ENCODE results near the gene FFAR4.

Gene FFAR4

GRCh38 chr10:93589648-93590562 lies 23.4 kb downstream of the FFAR4 start:
- ChIA-PET POLR2A (no interaction called here), CTCF (interaction anchor here (0.6 to 0.7 kb wide), 2 partner anchors 14 to 226 kb away, joined by 4 read pairs; no protein-coding TSS in a partner anchor)
- DNase-seq (ENCODE audit: extremely low spot score), result no peak
- TF ChIP-seq NFRKB (IDR thresholded peaks at IDR 0.05) (no peak), FOXK2 (IDR thresholded peaks at IDR 0.05) (no peak), BHLHE40 (IDR thresholded peaks at IDR 0.05; ENCODE audit: borderline replicate concordance) (no peak), FOXA1 (IDR thresholded peaks at IDR 0.05) (no peak), ELF4 (IDR thresholded peaks at IDR 0.05) (no peak), ARNT (IDR thresholded peaks at IDR 0.05) (no peak), SUZ12 (IDR thresholded peaks at IDR 0.05) (no peak), PKNOX1 (IDR thresholded peaks at IDR 0.05) (no peak), ZNF384 (IDR thresholded peaks at IDR 0.05) (no peak), SP1 (IDR thresholded peaks at IDR 0.05) (no peak), TARDBP (IDR thresholded peaks at IDR 0.05) (no peak), CTBP1 (IDR thresholded peaks at IDR 0.05; ENCODE audit: borderline replicate concordance) (no peak), LEF1 (IDR thresholded peaks at IDR 0.05; ENCODE audit: borderline replicate concordance) (no peak), HDGF (IDR thresholded peaks at IDR 0.05; ENCODE audit: borderline replicate concordance) (no peak), FOXM1 (IDR thresholded peaks at IDR 0.05; ENCODE audit: borderline replicate concordance) (no peak), L3MBTL2 (conservative IDR thresholded peaks at IDR 0.05) (no peak)

GRCh38 chr10:93590638-93591037 lies 24.2 kb downstream of the FFAR4 start:
- CTCF ChIA-PET, result no interaction called here
- no peak for TF ChIP-seq CTBP1 (IDR thresholded peaks at IDR 0.05; ENCODE audit: borderline replicate concordance)
- TF ChIP-seq PKNOX1 (IDR thresholded peaks at IDR 0.05), result no peak
- no peak for TF ChIP-seq SP1 (IDR thresholded peaks at IDR 0.05)
- TF ChIP-seq L3MBTL2 (conservative IDR thresholded peaks at IDR 0.05), result no peak
- no peak for TF ChIP-seq ZNF384 (IDR thresholded peaks at IDR 0.05)
- no peak for TF ChIP-seq NFRKB (IDR thresholded peaks at IDR 0.05)
- no peak for TF ChIP-seq HDGF (IDR thresholded peaks at IDR 0.05; ENCODE audit: borderline replicate concordance)
- TF ChIP-seq FOXA1 (IDR thresholded peaks at IDR 0.05), result no peak
- TF ChIP-seq ELF4 (IDR thresholded peaks at IDR 0.05), result no peak
- POLR2A ChIA-PET, result no interaction called here
- no peak for DNase-seq (ENCODE audit: extremely low spot score)

GRCh38 chr10:93591065-93591808 lies 24.8 kb downstream of the FFAR4 start:
- no peak for DNase-seq (ENCODE audit: extremely low spot score)
- TF ChIP-seq ELF4 (IDR thresholded peaks at IDR 0.05) (no peak), NFRKB (IDR thresholded peaks at IDR 0.05) (no peak), BHLHE40 (IDR thresholded peaks at IDR 0.05; ENCODE audit: borderline replicate concordance) (no peak), FOXM1 (IDR thresholded peaks at IDR 0.05; ENCODE audit: borderline replicate concordance) (no peak), PKNOX1 (IDR thresholded peaks at IDR 0.05) (no peak), ARNT (IDR thresholded peaks at IDR 0.05) (no peak), LEF1 (IDR thresholded peaks at IDR 0.05; ENCODE audit: borderline replicate concordance) (no peak), FOXK2 (IDR thresholded peaks at IDR 0.05) (no peak), FOXA1 (IDR thresholded peaks at IDR 0.05) (no peak), ZNF384 (IDR thresholded peaks at IDR 0.05) (no peak), CTBP1 (IDR thresholded peaks at IDR 0.05; ENCODE audit: borderline replicate concordance) (no peak), L3MBTL2 (conservative IDR thresholded peaks at IDR 0.05) (no peak), SP1 (IDR thresholded peaks at IDR 0.05) (no peak), TARDBP (IDR thresholded peaks at IDR 0.05) (no peak), HDGF (IDR thresholded peaks at IDR 0.05; ENCODE audit: borderline replicate concordance) (no peak), SUZ12 (IDR thresholded peaks at IDR 0.05) (no peak)
- CTCF ChIA-PET, result no interaction called here
- POLR2A ChIA-PET, result no interaction called here

GRCh38 chr10:93593254-93593653 lies 26.8 kb downstream of the FFAR4 start:
- ChIA-PET CTCF (no interaction called here), POLR2A (no interaction called here)
- DNase-seq (ENCODE audit: extremely low spot score), result no peak
- TF ChIP-seq SP1 (IDR thresholded peaks at IDR 0.05), result no peak
- no peak for TF ChIP-seq L3MBTL2 (conservative IDR thresholded peaks at IDR 0.05)
- no peak for TF ChIP-seq SUZ12 (IDR thresholded peaks at IDR 0.05)
- TF ChIP-seq ZNF384 (IDR thresholded peaks at IDR 0.05), result no peak
- no peak for TF ChIP-seq FOXA1 (IDR thresholded peaks at IDR 0.05)
- no peak for TF ChIP-seq CTBP1 (IDR thresholded peaks at IDR 0.05; ENCODE audit: borderline replicate concordance)
- TF ChIP-seq ARNT (IDR thresholded peaks at IDR 0.05), result no peak
- TF ChIP-seq NFRKB (IDR thresholded peaks at IDR 0.05), result no peak
- no peak for TF ChIP-seq ELF4 (IDR thresholded peaks at IDR 0.05)
- no peak for TF ChIP-seq LEF1 (IDR thresholded peaks at IDR 0.05; ENCODE audit: borderline replicate concordance)
- no peak for TF ChIP-seq PKNOX1 (IDR thresholded peaks at IDR 0.05)
- TF ChIP-seq FOXM1 (IDR thresholded peaks at IDR 0.05; ENCODE audit: borderline replicate concordance), result no peak
- no peak for TF ChIP-seq TARDBP (IDR thresholded peaks at IDR 0.05)
- no peak for TF ChIP-seq HDGF (IDR thresholded peaks at IDR 0.05; ENCODE audit: borderline replicate concordance)
- TF ChIP-seq BHLHE40 (IDR thresholded peaks at IDR 0.05; ENCODE audit: borderline replicate concordance), result no peak
